Measurements from ENCODE around the gene SLC7A4. TPM values are rescaled to one million over a fixed set of nuclear protein-coding genes. Genes with fewer than 3 reads are reported as not detected.
A peak's percentile ranks its signal among the peaks of the same experiment; 100 is the strongest.

SLC7A4 gene
- total and polyA plus RNA-seq, 2 of the 8 experiments (the other 6 are each of a cell fraction or from before 2014, with no cell fraction given) = 0.92 TPM; not detected in 1

DNA sequence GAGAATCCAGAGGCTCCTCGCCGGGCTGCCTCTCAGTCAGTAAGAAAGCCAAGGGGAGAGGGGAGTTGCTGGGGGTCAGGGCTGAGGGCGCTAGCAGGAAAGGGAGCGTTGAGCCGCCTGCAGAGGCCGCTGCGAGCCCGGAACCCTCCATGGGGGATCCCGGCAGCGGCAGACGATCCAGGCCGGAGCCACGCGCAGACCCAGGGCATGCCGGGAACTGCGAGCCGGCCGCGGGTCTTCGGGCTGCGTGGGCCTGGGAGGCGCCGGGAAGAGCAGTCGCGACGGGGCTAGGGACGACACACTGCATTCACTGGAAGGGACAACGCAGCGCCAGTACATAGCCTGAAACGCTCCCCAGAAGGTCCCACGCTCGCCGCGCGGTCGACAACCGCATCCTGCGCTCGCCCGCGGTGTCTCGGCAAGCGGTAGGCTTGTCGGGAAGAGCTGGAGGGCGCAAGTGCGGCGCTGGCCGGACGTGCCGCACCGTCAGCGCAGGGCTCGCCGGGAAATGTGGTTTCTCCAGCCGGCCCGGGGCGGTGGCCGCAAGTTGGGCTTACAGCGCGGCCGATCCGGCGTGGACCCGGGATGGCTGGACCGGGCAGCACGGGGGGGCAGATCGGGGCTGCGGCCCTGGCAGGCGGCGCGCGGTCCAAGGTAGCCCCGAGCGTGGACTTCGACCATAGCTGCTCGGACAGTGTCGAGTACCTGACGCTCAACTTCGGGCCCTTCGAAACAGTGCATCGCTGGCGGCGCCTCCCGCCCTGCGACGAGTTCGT is 50.4 kb downstream of the SLC7A4 start, which contains the start of gene LZTR1:
Gene LZTR1, plus strand, starts transcription at position 511 of the 776 bp plus-strand sequence. Its CDS starts 75 bp downstream, at position 586.
- Histone ChIP-seq H2BK20ac (ENCODE audit: low read length) (no peak within 1 kb of the TSS), H2BK5ac (ENCODE audit: low read depth, low read length) (peak within 1 kb of the TSS; percentile 97; the same call in 1 of the 2 replicates), H3K79me1 (ENCODE audit: low read depth, low read length) (no peaks in the 10 kb centered on the region), H3K23me2 (ENCODE audit: low read depth, low read length) (peaks cover 8% of the 10 kb centered on the region), H3K23ac (ENCODE audit: insufficient read length) (no peak within 1 kb of the TSS), H4K5ac (ENCODE audit: insufficient read length, low read depth, low read length) (peak within 1 kb of the TSS; percentile 98), H2AK5ac (ENCODE audit: low read depth, low read length) (0 out of 2 replicates have a peak within 1 kb of the TSS, but pooled peaks have one; percentile 10), H3K9ac (replicated peaks in 1 of 4; ENCODE audit: extremely low read depth in 1 of 4, low read depth in 3 of 4, low read length in 3 of 4) (peak within 1 kb of the TSS; percentile 61 to 85 (median 79)), H3K27ac (ENCODE audit: low read depth, low read length) (peak within 1 kb of the TSS; percentile 90), H3K4me3 (ENCODE audit: extremely low read depth in 1 of 4, insufficient read depth in 2 of 4, low read depth in 3 of 4, low read length in 4 of 4) (peak within 1 kb of the TSS; percentile 68 to 86 (median 74)), H3K56ac (replicated peaks; ENCODE audit: insufficient read length, low read depth, low read length) (peak within 1 kb of the TSS; percentile 71), H3K79me2 (ENCODE audit: control insufficient read depth in 1 of 2, insufficient read depth in 2 of 2, low read length in 2 of 2) (no peaks in the 10 kb centered on the region), H2BK12ac (ENCODE audit: low read depth, low read length) (no peak within 1 kb of the TSS), H4K8ac (ENCODE audit: extremely low read depth, insufficient read depth, low read length) (peak within 1 kb of the TSS; percentile 99), H3K9me3 (ENCODE audit: insufficient read depth in 2 of 2, low read depth in 1 of 2, low read length in 1 of 2) (peaks cover 11 to 17% of the 10 kb centered on the region in 2 experiments), H2BK120ac (replicated peaks; ENCODE audit: low read depth, low read length) (peak within 1 kb of the TSS; percentile 92), H3K27me3 (replicated peaks in 1 of 4; ENCODE audit: control insufficient read depth in 3 of 4, extremely low read depth in 1 of 4, insufficient read depth in 3 of 4, low read length in 3 of 4) (peaks cover 0 to 14% (median 7%) of the 10 kb centered on the region in 4 experiments; a peak in 5 of 7 replicates), H3K4me1 (replicated peaks in 1 of 4; ENCODE audit: control insufficient read depth in 3 of 4, insufficient read depth in 4 of 4, low read length in 3 of 4) (peaks cover 5 to 25% (median 8%) of the 10 kb centered on the region in 4 experiments; a peak in 6 of 7 replicates), H3K14ac (ENCODE audit: insufficient read length) (no peak within 1 kb of the TSS), H2AFZ (ENCODE audit: low read length) (peak within 1 kb of the TSS; percentile 78), H3K36me3 (ENCODE audit: control insufficient read depth in 2 of 4, insufficient read depth in 4 of 4, low read length in 3 of 4) (no peaks in the 10 kb centered on the region; a peak in 1 of 8 replicates), H3K4ac (replicated peaks; ENCODE audit: insufficient read length, low read depth, low read length) (peak within 1 kb of the TSS; percentile 83), H3K4me2 (ENCODE audit: insufficient read depth in 1 of 2, low read depth in 2 of 2, low read length in 2 of 2) (peak within 1 kb of the TSS; percentile 50 to 92), H4K20me1 (replicated peaks in 1 of 2; ENCODE audit: control insufficient read depth in 1 of 2, insufficient read depth in 2 of 2, low read length in 2 of 2) (peaks cover 0 to 3% of the 10 kb centered on the region in 2 experiments), H3K18ac (ENCODE audit: extremely low read depth, low read length) (peak within 1 kb of the TSS; percentile 95), H4K91ac (replicated peaks; ENCODE audit: insufficient read length, low read length) (peak within 1 kb of the TSS; percentile 99), H2BK15ac (ENCODE audit: low read length) (peak within 1 kb of the TSS; percentile 14; the same call in 1 of the 2 replicates)
- ChIA-PET POLR2A (ENCODE audit: partially characterized antibody) (interaction anchor here (0.9 to 4.6 kb wide), 14 partner anchors 8 to 63 kb away, joined by 3 to 45 read pairs (median 5); partner anchors contain the start of gene THAP7), CTCF (ENCODE audit: partially characterized antibody) (interaction anchor here (0.6 to 1.9 kb wide), 16 partner anchors 9 to 177 kb away, joined by 3 to 10 read pairs (median 4); partner anchors contain the start of genes AIFM3, P2RX6 and THAP7)
- 2% methylated on average over 81 of the region's 87 CpGs; no CpG with 5 or more reads in 1 of the 2 experiments for WGBS, 2 experiments (ENCODE audit: extremely low coverage in 1 of 2, insufficient coverage in 1 of 2, insufficient read length in 1 of 2, insufficient replicate concordance in 2 of 2, low coverage in 1 of 2, low lambda C conversion rate in 2 of 2, missing lambda C conversion rate in 1 of 2)
- DNase-seq (ENCODE audit: low read depth in 1 of 2, low spot score in 2 of 2) (peak in 1 of 2 experiments; percentile 86), FAIRE-seq (no peak)
- no peak; a peak in 1 of 4 replicates for TF ChIP-seq HDAC2 (IDR thresholded peaks at IDR 0.05; ENCODE audit: borderline replicate concordance in 1 of 2, low read depth in 2 of 2, low read length in 2 of 2)
- TF ChIP-seq SUZ12 (IDR thresholded peaks at IDR 0.05; ENCODE audit: low read length) = peak; percentile 47; the same call in 1 of the 2 replicates
- peak; percentile 64 for TF ChIP-seq ASH2L (IDR thresholded peaks at IDR 0.05; ENCODE audit: low read length)
- no peak for TF ChIP-seq SRF (IDR thresholded peaks at IDR 0.05; ENCODE audit: low read depth, low read length)
- TF ChIP-seq BACH1 (IDR thresholded peaks at IDR 0.05; ENCODE audit: low read length) = no peak
- TF ChIP-seq HDAC6 (IDR thresholded peaks at IDR 0.05; ENCODE audit: low read depth, low read length) = no peak
- peak; percentile 20 for TF ChIP-seq NANOG (IDR thresholded peaks at IDR 0.05; ENCODE audit: insufficient read depth, low read depth, low read length, poor library complexity, severe bottlenecking)
- TF ChIP-seq, protein P1, sequence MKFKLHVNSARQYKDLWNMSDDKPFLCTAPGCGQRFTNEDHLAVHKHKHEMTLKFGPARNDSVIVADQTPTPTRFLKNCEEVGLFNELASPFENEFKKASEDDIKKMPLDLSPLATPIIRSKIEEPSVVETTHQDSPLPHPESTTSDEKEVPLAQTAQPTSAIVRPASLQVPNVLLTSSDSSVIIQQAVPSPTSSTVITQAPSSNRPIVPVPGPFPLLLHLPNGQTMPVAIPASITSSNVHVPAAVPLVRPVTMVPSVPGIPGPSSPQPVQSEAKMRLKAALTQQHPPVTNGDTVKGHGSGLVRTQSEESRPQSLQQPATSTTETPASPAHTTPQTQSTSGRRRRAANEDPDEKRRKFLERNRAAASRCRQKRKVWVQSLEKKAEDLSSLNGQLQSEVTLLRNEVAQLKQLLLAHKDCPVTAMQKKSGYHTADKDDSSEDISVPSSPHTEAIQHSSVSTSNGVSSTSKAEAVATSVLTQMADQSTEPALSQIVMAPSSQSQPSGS (IDR thresholded peaks at IDR 0.05; ENCODE audit: low read length) = no peak
- no peak for TF ChIP-seq EGR1 (IDR thresholded peaks at IDR 0.05; ENCODE audit: borderline replicate concordance, low read depth, low read length)

Data from H1 (cell line).